ENCODE results near the gene TRIM56.

GRCh38 chr7:101129603-101130117, 44.4 kb downstream of the TRIM56 start:
- TF ChIP-seq CTCF (IDR thresholded peaks at IDR 0.05) (no peak), CHD2 (IDR thresholded peaks at IDR 0.05; ENCODE audit: low read length, partially characterized antibody) (no peak), TEAD4 (IDR thresholded peaks at IDR 0.05; ENCODE audit: borderline replicate concordance, insufficient read depth) (no peak), EZH2phosphoT487 (IDR thresholded peaks at IDR 0.05; ENCODE audit: borderline replicate concordance, low read depth) (no peak), SMC3 (IDR thresholded peaks at IDR 0.05; ENCODE audit: low read depth, low read length) (no peak), GABPA (IDR thresholded peaks at IDR 0.05; ENCODE audit: low read depth) (no peak), EP300 (IDR thresholded peaks at IDR 0.05; ENCODE audit: borderline replicate concordance in 1 of 2, low read depth in 1 of 2, low read length in 1 of 2) (no peak), MXI1 (IDR thresholded peaks at IDR 0.05; ENCODE audit: low read depth, low read length) (no peak), MEF2A (IDR thresholded peaks at IDR 0.05; ENCODE audit: borderline replicate concordance, low read depth) (no peak), TAF1 (IDR thresholded peaks at IDR 0.05; ENCODE audit: borderline replicate concordance, low read depth, low read length) (no peak), SIN3A (IDR thresholded peaks at IDR 0.05; ENCODE audit: borderline replicate concordance, low read depth, low read length) (no peak)
- TF ChIP-seq, protein P1, sequence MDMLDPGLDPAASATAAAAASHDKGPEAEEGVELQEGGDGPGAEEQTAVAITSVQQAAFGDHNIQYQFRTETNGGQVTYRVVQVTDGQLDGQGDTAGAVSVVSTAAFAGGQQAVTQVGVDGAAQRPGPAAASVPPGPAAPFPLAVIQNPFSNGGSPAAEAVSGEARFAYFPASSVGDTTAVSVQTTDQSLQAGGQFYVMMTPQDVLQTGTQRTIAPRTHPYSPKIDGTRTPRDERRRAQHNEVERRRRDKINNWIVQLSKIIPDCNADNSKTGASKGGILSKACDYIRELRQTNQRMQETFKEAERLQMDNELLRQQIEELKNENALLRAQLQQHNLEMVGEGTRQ (IDR thresholded peaks at IDR 0.05; ENCODE audit: borderline replicate concordance, low read depth, low read length) = no peak
- TF ChIP-seq, protein P2, sequence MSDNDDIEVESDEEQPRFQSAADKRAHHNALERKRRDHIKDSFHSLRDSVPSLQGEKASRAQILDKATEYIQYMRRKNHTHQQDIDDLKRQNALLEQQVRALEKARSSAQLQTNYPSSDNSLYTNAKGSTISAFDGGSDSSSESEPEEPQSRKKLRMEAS (IDR thresholded peaks at IDR 0.05; ENCODE audit: low read depth) = no peak
